Lower leg skin (tissue), 4 donors: ENCODE measurements around the gene SRSF1. TPM values are rescaled to one million over a fixed set of nuclear protein-coding genes. Genes with fewer than 3 reads are reported as not detected.

Experiments
- DNase-seq, 2 donors: peaks; one replicate each; pipeline ENCODE4 v3.0.0-alpha.2; 2019; ENCODE audit warnings: low spot score in 2 of 2
- H3K4me3 ChIP-seq: fragments of 200-600 bp; sonication (generic); 2 replicates; pipeline ENCODE4 v1.5.1; 2017; ENCODE audit warnings: mild to moderate bottlenecking, low read depth; ENCODE audit not compliant: poor library complexity, severe bottlenecking
- CTCF ChIP-seq, 3 donors: fragments of 450-650 bp; IDR thresholded peaks; one replicate each; pipeline ENCODE4 v1.5.1; 2016; ENCODE audit warnings: antibody characterized with exemption in 3 of 3, mild to moderate bottlenecking in 3 of 3, moderate library complexity in 2 of 3
- POLR2A ChIP-seq, 2 donors: fragments of 450-650 bp; IDR thresholded peaks; one replicate each; pipeline ENCODE4 v1.6.1; 2016 to 2017; ENCODE audit warnings: antibody characterized with exemption in 2 of 2, mild to moderate bottlenecking in 1 of 2, moderate library complexity in 1 of 2
- WGBS, 2 donors: methylation state at CpG; one replicate each; pipeline ENCODE4 v1.1.5; 2018; 5-methylcytosine and 5-hydroxymethylcytosine counted together
- intact Hi-C: fragments of 100-400 bp; cut with DNase I; formaldehyde crosslinking; loops from one replicate; pipeline ENCODE4 v1.15.0; 2023; ENCODE audit warnings: low total_unique reads
- total RNA-seq, 4 donors: library from RNA; depleted of rRNA; stranded (reverse); fragments of >200 nt; gene quantifications; one replicate each; pipeline ENCODE4 v1.1.0, GENCODE V29; 2016

Gene SRSF1
- total RNA-seq, 4 donors from 2014 or later, result 82.3 to 128 (median 104) TPM

- DNase-seq, result no peak
- H3K4me3 ChIP-seq, result no peak overlapping the region
- TF ChIP-seq POLR2A (IDR thresholded peaks at IDR 0.05) (no peak), CTCF (IDR thresholded peaks at IDR 0.05) (no peak)
- intact Hi-C loops, result no loop called here
- WGBS, 2 donors, result 74 to 75% methylated on average over 4 of the region's 4 CpGs
These were observed 4.7 kb downstream of the SRSF1 start for GRCh38 chr17:58002154-58002948.

GRCh38 chr17:58001461-58002124 is 5.5 kb downstream of the SRSF1 start:
- WGBS, 2 donors, result 40 to 47% methylated on average over 1 of the region's 1 CpG
- no peak overlapping the region for H3K4me3 ChIP-seq
- TF ChIP-seq POLR2A (IDR thresholded peaks at IDR 0.05) (no peak), CTCF (IDR thresholded peaks at IDR 0.05) (no peak)
- no peak for DNase-seq
- intact Hi-C loops, result no loop called here

- DNase-seq, result no peak
- no peak overlapping the region for H3K4me3 ChIP-seq
- intact Hi-C loops, result loop anchor here (5.0 kb wide), 1 partner anchor 137 kb away; no protein-coding TSS in a partner anchor
- TF ChIP-seq CTCF (IDR thresholded peaks at IDR 0.05), result peak in 1 of 3 donors; percentile 32
- TF ChIP-seq POLR2A (IDR thresholded peaks at IDR 0.05), result no peak
- 67 to 72% methylated on average over 1 of the region's 1 CpG for WGBS, 2 donors
These were observed 7.5 kb downstream of the SRSF1 start for GRCh38 chr17:57999496-58000017.

GRCh38 chr17:57999010-57999495 is 8.0 kb downstream of the SRSF1 start:
- TF ChIP-seq CTCF (IDR thresholded peaks at IDR 0.05), result no peak
- no peak for TF ChIP-seq POLR2A (IDR thresholded peaks at IDR 0.05)
- intact Hi-C loops, result loop anchor here (5.0 kb wide), 1 partner anchor 137 kb away; no protein-coding TSS in a partner anchor
- no peak overlapping the region for H3K4me3 ChIP-seq
- DNase-seq, result no peak

- DNase-seq, result no peak
- intact Hi-C loops, result loop anchor here (5.0 kb wide), 1 partner anchor 135 kb away; no protein-coding TSS in a partner anchor
- TF ChIP-seq POLR2A (IDR thresholded peaks at IDR 0.05) (no peak), CTCF (IDR thresholded peaks at IDR 0.05) (no peak)
- no peak overlapping the region for H3K4me3 ChIP-seq
- 78% methylated on average over 3 of the region's 3 CpGs for WGBS, 2 donors
These were observed 9.8 kb downstream of the SRSF1 start for GRCh38 chr17:57997085-57997809.
